HG03558 (cell line): ENCODE data around the gene RAB31.
"Not testable (repeated sequence)": the region's sequence is repeated elsewhere in the genome, so short reads cannot be mapped to it uniquely, and the experiment has no call there.

Experiments used
- ATAC-seq: cut with Tn5 transposase; IDR thresholded peaks from one replicate; pipeline ENCODE4 v1.9.1; 2021; ENCODE audit warnings: moderate number of reproducible peaks; ENCODE audit not compliant: unreplicated experiment; ENCODE audit errors: extremely low read depth

RAB31 gene, protein sequence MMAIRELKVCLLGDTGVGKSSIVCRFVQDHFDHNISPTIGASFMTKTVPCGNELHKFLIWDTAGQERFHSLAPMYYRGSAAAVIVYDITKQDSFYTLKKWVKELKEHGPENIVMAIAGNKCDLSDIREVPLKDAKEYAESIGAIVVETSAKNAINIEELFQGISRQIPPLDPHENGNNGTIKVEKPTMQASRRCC

DNA sequence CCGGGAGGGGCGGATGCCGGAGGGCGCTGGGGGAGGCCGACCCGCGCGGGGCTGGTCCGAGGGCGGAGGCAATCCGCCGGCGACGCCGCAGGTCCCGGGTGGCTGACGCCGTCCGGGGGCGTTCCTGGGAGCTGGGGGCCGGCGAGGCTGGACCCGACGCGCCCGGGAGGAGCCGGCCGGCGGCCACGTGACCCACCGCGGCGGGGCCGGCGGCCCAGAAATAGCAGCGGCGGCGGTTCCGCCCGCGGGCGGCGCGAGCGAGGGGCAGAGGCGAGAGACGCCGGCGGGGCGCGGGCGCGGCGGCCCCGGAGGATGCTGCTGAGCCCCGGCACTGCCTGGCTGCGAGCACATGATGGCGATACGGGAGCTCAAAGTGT, at the start of gene RAB31:
Gene RAB31, plus strand, starts transcription at position 245 of the 377 bp plus-strand sequence. Its CDS starts 105 bp downstream, at position 350.
- ATAC-seq = no peak

DNA sequence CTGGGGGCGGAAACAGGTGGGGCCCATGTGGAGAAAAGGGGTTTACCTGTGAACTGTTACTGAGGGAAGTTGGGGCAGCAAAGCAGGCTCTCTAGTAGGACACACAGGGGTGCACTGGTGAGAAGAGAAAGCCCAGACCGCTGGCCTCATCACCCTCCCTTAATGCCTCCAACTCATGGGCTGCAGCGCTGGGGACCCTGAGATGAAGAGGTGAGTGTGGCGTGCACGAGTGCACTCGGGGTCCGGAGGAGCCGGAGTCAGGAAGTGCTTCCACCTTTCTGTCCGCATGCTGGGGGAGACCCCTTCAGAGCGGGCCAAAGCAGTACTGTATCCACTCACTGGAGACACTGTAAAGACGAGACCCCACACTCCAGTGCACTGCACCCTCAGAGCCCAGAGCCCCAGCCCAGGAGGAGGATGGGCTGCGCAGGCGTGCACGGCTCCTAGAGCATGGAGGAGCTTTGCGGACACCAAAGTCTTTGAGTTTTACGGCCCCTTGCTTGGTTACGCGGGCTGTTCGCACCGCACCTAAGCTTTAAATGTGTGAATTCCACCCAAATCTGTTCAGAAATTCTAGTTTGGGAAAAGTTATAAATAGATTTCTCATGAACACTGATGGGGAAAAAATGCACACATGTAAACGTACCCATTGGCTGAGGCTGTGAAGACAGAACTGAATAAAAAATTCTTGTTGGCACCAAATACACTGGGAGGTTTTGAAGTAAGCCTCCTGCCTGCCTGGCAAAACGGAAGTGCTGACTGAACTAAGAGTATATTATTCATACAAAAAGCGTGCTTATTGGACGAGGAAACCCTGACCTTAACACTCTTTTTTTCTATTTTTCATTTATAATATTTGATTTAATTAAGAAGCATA, 48.4 kb upstream of the RAB31 start:
- no peak for ATAC-seq

DNA sequence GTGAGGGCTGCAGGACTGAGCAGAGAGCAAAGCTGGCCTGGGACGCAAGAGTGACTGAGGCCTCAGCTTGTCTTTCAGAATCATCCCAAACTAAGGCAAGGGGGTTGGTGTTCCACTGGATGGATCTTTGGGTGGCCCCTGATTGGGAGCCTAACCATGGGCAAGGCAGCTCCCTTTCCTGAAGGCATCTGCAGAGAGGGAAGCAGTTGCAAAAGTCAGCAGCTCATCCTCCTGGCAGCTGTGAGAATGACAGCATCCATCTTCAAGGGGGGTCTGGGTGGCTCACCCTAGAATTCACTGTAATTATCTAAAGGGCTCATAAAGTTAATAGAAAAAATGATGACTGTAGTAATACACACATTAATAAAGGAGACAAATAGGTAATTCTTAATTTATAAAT, 46.5 kb upstream of the RAB31 start:
- no peak for ATAC-seq

DNA sequence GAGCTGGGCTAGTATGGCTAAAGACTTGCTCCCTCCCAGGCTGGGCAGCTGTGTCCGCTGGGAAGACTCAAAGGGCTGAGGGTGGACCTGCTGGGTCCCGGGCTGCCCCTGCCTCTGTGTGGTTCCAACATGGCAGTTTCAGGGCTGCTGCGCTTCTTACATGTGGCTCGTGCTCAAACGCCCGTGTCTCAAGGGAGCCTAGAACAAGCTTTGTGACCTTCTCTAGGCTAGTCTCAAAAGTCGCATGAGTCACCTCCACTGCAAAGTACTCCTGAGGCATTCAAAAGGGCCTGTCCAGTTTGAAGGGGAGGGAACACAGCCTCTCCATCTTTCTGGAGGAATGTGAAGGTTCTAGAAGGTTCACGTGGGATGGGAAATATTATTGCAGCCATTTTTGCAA, 44.7 kb upstream of the RAB31 start:
- no peak for ATAC-seq

DNA sequence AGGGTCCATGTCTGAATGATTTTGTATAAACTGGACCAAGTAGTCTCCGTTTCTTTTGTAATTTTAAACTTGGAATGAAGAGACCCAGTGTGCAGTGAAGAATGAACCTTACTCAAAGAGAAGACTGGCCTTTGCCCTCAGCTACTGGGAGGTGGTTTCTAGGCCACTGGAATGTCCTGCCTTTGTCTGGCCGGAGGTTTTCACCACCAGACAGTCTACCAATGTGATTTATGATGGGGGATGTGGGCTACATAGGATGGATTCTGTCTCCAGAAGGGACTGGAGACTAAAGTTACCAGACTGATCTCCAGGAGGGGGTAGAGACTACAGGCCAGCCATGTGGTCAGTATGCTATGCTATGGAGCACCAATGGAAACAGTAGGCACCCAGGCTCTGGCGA, 42.8 kb upstream of the RAB31 start:
- ATAC-seq = no peak

DNA sequence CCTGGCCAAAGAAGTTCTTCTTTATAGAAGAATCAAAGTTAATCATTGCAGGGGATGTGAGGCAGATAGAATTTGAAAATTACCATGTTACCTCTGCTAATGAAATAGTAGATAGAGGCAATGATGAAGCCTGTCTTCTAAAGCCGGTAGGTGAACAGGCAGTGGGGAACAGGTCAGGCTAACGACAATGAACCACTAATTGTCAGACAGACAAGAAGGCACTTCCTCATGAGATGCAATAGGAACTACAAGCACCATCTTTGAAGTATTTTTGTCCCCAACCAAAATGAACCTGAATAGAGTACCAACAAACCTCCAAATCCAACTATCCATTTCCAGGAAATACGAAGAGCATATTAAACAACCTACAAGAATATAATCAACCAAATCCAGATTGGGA, 41.6 kb upstream of the RAB31 start:
- ATAC-seq = no peak

DNA sequence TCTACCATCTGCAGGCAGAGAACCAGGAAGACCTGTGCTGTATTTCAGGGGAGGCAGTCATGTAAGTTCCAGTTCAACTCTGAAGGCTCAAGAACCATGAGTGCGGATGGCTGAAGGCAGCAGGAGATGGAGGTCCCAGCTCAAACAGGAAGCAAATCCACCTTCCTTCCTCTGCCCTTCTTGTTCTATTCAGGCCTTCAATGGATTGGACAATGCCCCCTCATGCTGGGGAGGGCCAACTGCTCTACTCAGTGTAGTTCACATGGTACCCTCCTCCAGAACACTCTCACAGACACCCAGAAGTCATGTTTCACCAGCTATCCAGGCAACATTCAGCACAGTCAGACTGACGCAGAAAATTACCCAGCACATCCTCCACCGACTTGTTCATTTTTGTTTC, 39.1 kb upstream of the RAB31 start:
- ATAC-seq = no peak

DNA sequence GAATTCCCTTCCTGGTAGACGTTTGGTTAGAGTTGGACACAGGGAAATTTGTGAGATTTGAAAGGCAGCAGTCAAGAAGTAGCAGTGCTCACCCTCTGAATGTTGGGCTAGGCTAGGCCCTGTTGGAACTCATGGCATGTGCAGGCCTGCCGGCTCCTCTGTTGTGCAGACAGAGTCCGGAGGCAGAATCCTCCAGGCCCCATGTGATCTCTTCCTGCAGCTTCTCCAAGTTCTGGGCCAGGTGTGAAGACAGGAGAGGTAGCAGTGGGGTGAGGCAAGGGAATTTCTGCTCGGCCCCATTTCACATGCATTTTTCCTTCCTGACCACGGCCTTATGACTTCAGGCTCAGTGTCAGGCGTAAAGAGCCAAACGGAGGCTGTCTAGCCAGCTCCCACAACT, 36.9 kb upstream of the RAB31 start:
- no peak for ATAC-seq

DNA sequence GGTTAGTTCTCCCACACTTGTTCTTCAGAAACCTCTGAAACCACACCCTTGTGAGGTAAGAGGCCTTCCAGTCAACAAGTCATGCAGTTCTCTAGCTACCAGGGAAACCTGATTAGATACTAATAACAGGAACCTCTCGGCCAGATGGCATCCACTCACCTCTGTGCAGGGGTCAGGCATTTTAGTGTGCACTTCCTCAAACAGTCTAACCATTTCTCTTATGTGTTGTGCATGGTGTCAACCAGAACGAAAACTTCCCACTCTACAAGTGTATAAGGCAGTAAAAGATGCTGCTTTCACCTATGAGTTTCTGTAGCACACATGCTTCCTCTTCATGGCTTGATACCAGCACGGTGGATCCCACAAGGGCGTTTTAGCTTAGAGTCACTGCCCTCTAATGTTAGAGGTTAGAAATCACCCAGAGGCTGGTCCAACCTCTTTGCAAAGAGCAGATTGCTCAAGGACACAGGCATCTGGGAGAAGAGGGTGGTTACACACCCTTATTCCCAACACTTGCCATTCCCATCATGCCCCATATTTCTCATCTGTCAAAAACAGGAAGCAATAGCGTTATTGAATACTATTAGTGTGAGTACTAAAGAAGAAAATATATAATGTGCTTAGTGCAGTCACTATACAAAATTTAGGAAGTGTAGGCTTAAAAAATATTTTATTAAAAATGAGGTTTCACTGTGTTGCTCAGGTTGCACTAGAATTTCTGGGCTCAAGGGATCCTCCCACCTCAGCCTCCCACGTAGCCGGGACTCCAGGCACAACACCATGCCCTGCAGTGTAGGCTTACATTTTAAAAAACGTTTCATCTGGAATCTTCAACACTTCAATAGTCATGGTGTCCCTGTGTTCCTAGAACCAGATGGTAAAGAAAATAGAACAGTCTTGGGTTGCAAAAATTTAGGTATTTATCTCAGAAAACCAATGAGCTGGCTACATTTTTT, 34.5 kb upstream of the RAB31 start:
- ATAC-seq = peak; percentile 95

DNA sequence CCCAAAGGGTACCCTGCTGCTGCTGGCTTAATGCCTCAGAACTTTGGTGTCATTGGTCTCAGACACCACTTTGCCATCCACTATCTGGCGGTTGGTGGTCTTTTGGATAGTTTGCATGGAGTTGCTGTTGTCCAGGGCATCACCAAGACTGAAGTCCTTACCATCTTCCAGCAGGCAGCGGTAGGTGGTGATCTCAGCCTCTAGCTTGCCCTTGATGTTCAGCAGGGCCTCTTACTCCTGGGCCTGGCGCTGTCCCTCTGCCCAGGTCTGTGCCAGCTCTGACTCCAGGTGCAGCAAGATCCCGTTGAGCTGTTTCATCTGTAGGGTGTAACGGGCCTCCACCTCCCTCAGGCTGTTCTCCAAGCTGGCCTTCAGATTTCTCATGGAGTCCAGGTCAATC, 29.9 kb upstream of the RAB31 start:
- ATAC-seq = not testable (repeated sequence)

DNA sequence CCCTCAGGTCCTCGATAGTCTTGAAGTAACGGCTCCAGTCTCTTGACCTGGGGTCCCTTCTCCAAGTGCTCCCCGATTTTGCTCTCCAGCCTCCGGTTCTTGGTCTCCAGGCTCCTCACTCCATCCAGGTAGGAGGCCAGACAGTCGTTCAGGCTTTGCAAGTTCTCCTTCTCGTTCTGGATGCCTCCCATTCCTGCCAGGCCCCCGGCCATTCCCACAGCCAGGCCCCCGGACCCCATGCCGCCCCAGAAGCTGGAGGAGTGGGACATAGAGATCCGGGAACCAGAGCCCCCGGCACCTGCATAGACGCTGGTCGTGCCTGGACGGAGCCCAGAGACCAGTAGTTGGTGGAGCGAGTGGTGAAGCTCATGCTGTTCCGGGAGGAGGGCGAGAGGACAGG, 29.0 kb upstream of the RAB31 start:
- ATAC-seq = no peak

DNA sequence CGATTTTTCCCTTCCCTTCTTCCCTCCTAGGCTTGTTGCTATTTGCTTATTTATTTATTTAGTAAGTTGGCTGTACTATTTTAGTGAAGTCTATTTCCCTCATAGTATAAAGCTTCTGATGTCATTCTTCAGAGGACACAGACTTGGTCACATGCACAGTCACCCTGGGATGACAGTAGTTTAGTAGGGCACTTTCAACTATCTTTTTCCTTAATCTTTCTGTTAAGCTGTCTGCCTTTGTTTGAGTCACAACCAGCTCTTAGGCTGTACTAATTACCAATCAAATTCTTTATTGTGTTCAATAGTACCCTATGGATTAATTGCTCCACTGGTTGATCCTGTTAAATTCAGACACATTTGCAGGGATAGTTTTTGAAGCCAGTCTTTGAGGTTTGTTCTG, 26.9 kb upstream of the RAB31 start:
- no peak for ATAC-seq

DNA sequence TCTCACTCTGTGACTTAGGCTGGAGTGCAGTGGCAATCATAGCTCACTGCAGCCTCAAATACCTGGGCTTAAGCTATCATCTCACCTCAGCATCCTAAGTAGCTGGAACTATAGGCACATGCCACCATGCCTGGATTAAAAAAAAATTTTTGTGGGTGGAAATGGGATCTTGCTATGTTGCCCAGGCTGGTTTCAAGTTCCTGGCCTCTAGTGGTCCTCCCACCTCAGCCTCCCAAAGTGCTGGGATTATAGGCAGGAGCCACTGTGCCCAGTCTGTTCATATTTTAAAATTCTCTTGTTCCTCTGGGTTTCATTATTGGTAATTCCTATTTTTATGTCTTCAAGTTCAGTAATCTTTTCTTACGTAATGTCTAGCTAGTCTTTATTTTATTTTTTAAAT, 25.5 kb upstream of the RAB31 start:
- no peak for ATAC-seq

DNA sequence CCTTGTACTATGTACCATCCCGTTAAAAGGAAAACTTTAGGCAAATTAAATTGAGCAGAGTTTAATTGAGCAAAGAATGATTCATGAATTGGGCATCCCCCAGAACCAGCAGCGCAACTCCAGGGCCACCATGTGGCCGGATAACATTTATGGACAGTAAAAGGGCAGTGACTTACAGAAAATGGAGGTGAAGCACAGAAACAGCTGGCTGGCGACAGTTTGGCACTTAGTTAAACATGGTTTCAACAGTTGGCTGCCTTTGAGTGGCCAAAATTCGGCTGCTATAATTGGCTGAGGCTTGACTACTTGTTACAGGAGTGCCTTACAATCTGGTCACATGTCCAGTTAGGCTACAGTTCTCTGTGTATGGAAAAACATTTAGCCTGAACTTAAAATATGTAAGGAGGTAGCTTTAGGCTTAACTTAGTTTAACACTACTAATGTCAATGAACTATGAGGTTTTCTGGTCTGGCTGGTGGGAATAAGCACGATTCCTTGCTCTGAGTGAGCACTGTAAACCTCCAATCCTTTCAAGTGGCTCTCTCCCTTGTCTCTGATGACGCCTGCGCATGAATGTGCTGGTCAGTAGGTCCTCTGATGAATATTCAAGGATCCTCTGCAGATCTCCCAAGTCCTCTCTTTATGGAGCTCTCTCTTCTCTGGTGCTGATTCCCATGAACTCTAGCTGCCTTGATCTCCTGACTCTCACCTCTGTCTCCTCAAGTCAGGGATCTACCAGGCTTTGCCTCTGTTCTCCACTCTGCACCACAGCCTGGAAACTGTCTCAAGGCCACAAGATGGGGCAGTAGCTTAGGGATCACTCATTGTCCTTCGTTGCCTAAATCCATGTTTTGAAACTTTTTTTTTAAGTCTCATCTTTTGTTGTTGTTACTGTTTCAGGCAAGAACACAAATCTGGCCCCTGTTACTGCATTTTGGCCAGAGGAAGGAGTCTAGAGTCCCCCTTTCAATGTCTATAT, 24.4 kb upstream of the RAB31 start:
- ATAC-seq = no peak

DNA sequence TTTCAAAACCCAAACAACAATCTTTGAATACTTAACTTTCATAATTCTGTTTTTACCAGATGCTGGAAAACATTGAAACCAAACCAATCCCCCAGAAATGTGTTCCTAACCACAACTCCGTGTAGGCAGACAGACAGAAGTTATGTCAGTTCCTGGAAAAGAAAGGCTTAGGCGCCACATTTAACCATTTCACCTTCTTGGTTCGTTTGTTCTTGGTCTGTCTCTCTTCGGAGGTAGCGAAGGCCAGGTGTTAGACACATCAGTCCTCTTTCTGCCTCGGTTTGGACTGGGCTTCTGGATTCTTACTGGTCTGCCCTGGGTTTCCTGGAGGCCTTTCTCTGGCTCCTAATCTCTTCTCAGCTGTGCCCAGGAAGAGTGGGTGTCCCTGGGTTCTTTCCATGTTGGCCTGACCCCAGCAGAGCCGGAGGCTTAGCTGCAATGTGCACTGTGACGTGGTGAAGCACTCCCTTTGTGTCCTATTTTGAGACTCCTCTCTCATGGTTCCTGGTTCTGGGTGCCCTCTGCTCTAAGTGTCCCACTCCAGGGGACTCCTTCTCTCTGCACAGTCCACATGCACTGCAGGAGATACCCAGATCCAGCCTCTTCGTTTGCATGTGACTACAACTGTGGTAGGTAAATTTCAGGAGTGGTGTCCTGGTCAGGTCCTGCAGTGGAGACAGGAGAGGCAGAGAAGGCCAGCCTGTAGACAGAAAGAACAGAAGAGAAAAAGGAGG, 23.1 kb upstream of the RAB31 start:
- no peak for ATAC-seq

DNA sequence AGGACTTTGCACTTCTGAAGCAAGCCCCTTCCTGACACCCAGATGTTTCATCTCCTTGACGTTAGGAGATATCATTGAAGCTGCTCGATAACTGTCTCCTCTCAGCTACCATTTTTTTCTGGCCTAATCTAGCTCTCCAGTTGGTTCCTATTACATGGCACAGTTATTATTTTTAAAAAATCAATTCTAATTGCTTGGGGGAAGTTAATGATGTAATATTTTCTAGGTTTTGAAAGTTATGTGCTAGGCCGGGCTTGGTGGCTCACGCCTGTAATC, 22.5 kb upstream of the RAB31 start:
- no peak for ATAC-seq

DNA sequence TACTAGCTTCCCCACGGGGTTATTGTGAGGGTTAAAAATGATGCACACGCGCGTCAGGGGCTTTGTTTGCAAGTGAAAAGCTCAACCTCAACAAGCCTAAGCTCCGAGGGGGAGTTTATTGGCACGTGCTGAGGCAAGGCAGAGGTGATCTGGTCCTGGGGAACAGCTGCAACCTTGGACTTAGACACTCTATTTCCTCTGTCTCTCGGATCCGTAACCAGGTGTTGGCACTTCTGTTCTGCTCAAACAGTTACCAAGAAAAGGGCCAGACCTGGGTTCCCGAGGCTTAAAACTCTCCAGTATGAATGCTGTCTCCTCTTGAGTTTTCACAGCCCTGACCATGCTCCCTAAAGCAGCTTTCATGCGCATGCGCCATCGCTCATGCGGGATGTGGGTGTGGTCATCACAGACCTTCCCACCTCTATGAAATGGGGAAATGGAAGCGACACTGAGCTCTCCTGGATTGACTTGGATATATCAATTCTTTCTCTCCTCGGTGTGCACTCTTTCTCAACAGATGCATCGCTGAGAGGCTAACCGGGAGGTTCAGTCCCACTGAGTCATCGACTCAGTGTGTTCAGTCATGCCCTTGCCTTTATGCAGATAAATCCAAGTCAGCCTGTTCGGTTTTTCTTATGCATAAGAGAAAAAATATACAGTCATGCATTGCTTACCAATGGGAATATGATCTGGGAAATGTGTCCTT, 19.9 kb upstream of the RAB31 start:
- ATAC-seq = no peak

DNA sequence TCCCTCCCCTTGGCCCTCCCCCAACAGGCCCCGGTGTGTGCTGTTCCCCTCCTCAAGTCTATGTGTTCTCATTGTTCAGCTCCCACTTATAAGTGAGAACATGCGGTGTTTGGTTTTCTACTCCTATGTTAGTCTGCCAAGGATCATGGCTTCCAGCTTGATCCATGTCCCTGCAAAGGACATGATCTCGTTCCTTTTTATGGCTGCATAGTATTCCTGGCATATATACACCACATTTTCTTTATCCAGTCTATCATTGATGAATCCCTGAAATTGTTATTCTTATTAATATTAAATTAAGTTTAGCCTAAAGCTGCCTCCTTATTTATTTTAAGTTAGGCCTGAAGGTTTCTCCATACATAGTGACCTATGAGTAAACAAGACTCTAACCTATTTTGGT, 18.8 kb upstream of the RAB31 start:
- no peak for ATAC-seq
